H9 (cell line): ENCODE results near the gene ARHGAP15. TPM values are rescaled to one million over a fixed set of nuclear protein-coding genes. Genes with fewer than 3 reads are reported as not detected.

ENCODE experiments used
- DNase-seq: peaks from one replicate; pipeline ENCODE4 v3.0.0-alpha.2; 2017
- H2AFZ ChIP-seq: one replicate; pipeline ENCODE4 v1.6.1; 2013; ENCODE audit warnings: mild to moderate bottlenecking, low read length, control low read depth, moderate library complexity
- H2AK5ac ChIP-seq: 2 replicates; pipeline ENCODE4 v1.6.1; 2013; ENCODE audit warnings: low read length, control low read depth, mixed read lengths; ENCODE audit not compliant: insufficient read length
- H2BK120ac ChIP-seq: one replicate; pipeline ENCODE4 v1.6.1; 2013; ENCODE audit warnings: low read depth, mild to moderate bottlenecking, low read length, control low read depth, inconsistent platforms; ENCODE audit not compliant: poor library complexity, severe bottlenecking
- H2BK12ac ChIP-seq: 2 replicates; pipeline ENCODE4 v1.6.1; 2013; ENCODE audit warnings: low read length, control low read depth, mixed read lengths, low read depth; ENCODE audit not compliant: insufficient read length
- H2BK15ac ChIP-seq: 2 replicates; pipeline ENCODE4 v1.6.1; 2013; ENCODE audit warnings: low read depth, low read length, control low read depth
- H2BK20ac ChIP-seq: one replicate; pipeline ENCODE4 v1.6.1; 2013; ENCODE audit warnings: low read depth, mild to moderate bottlenecking, low read length, control low read depth, inconsistent platforms; ENCODE audit not compliant: poor library complexity, severe bottlenecking
- H2BK5ac ChIP-seq: 2 replicates; pipeline ENCODE4 v1.6.1; 2013; ENCODE audit warnings: low read length, control low read depth, mixed read lengths; ENCODE audit not compliant: insufficient read length
- H3K14ac ChIP-seq: 2 replicates; pipeline ENCODE4 v1.6.1; 2013; ENCODE audit warnings: low read length, control low read depth; ENCODE audit not compliant: insufficient read depth
- H3K18ac ChIP-seq: 2 replicates; pipeline ENCODE4 v1.6.1; 2013; ENCODE audit warnings: low read depth, mild to moderate bottlenecking, mixed read lengths, low read length, control low read depth; ENCODE audit not compliant: insufficient read length
- H3K23ac ChIP-seq: 2 replicates; pipeline ENCODE4 v1.6.1; 2013; ENCODE audit warnings: low read length, control low read depth, mixed read lengths, low read depth; ENCODE audit not compliant: insufficient read length
- H3K23me2 ChIP-seq: 2 replicates; pipeline ENCODE4 v1.6.1; 2013; ENCODE audit warnings: low read depth, mild to moderate bottlenecking, mixed read lengths, low read length, control low read depth; ENCODE audit not compliant: insufficient read length, poor library complexity, severe bottlenecking
- H3K27ac ChIP-seq: 2 replicates; pipeline ENCODE4 v1.5.1; 2013; ENCODE audit warnings: low read length, control low read depth, mixed read lengths, low read depth; ENCODE audit not compliant: insufficient read length
- H3K27me3 ChIP-seq: 2 replicates; pipeline ENCODE4 v1.6.1; 2013; ENCODE audit warnings: low read length, control low read depth, inconsistent platforms; ENCODE audit not compliant: insufficient read depth
- H3K4ac ChIP-seq: 2 replicates; pipeline ENCODE4 v1.6.1; 2013; ENCODE audit warnings: low read depth, mild to moderate bottlenecking, control low read depth, inconsistent platforms, low read length, moderate library complexity
- H3K4me1 ChIP-seq: 2 replicates; pipeline ENCODE4 v1.6.1; 2013; ENCODE audit warnings: low read length, control low read depth, inconsistent platforms; ENCODE audit not compliant: insufficient read depth
- H3K4me2 ChIP-seq: 2 replicates; pipeline ENCODE4 v1.6.1; 2013; ENCODE audit warnings: low read length, control low read depth, mixed read lengths; ENCODE audit not compliant: insufficient read length, insufficient read depth
- H3K56ac ChIP-seq: 2 replicates; pipeline ENCODE4 v1.6.1; 2013; ENCODE audit warnings: low read depth, mild to moderate bottlenecking, mixed read lengths, low read length, control low read depth; ENCODE audit not compliant: insufficient read length
- H3K79me1 ChIP-seq: 2 replicates; pipeline ENCODE4 v1.6.1; 2013; ENCODE audit warnings: low read depth, mild to moderate bottlenecking, moderate library complexity, low read length, control low read depth, inconsistent platforms; ENCODE audit not compliant: insufficient read depth, poor library complexity, severe bottlenecking
- H3K79me2 ChIP-seq: 2 replicates; pipeline ENCODE4 v1.6.1; 2013; ENCODE audit warnings: low read length, control low read depth, inconsistent platforms; ENCODE audit not compliant: insufficient read depth
- H3K9ac ChIP-seq: 2 replicates; pipeline ENCODE4 v1.6.1; 2013; ENCODE audit warnings: low read length, control low read depth, mixed read lengths; ENCODE audit not compliant: insufficient read length; ENCODE audit errors: extremely low read depth
- H3K9me3 ChIP-seq: one replicate; pipeline ENCODE4 v1.6.1; 2013; ENCODE audit warnings: low read depth, low read length, inconsistent platforms; ENCODE audit not compliant: control insufficient read depth
- H3T11ph ChIP-seq: one replicate; pipeline ENCODE4 v1.6.1; 2013; ENCODE audit warnings: mild to moderate bottlenecking, low read length, control low read depth, inconsistent platforms
- H4K20me1 ChIP-seq: one replicate; pipeline ENCODE4 v1.6.1; 2013; ENCODE audit not compliant: control insufficient read depth, insufficient read length, insufficient read depth
- H4K5ac ChIP-seq: 2 replicates; pipeline ENCODE4 v1.6.1; 2013; ENCODE audit warnings: low read depth, mild to moderate bottlenecking, mixed read lengths, low read length, control low read depth; ENCODE audit not compliant: insufficient read length
- H4K8ac ChIP-seq: replicated peaks from 2 replicates; pipeline ENCODE4 v1.6.1; 2013; ENCODE audit warnings: low read length, control low read depth, mixed read lengths, low read depth; ENCODE audit not compliant: insufficient read length
- H4K91ac ChIP-seq: 2 replicates; pipeline ENCODE4 v1.6.1; 2013; ENCODE audit warnings: low read depth, mild to moderate bottlenecking, moderate library complexity, mixed read lengths, low read length, control low read depth; ENCODE audit not compliant: insufficient read length
- H3K27ac Mint-ChIP-seq, 3 experiments: 2 replicates in 2 of 3; 3 replicates in 1 of 3; pipeline ENCODE4 v1.8.0; 2020 to 2021; ENCODE audit warnings: mixed read lengths in 3 of 3, mild to moderate bottlenecking in 1 of 3, moderate library complexity in 1 of 3
- H3K27me3 Mint-ChIP-seq: 2 replicates; pipeline ENCODE4 v1.8.0; 2021; ENCODE audit warnings: low read depth, mild to moderate bottlenecking, moderate library complexity, mixed read lengths
- H3K36me3 Mint-ChIP-seq, 3 experiments: 2 replicates in 2 of 3; 3 replicates in 1 of 3; pipeline ENCODE4 v1.8.0; 2020 to 2021; ENCODE audit warnings: low read depth in 3 of 3, mixed read lengths in 3 of 3; ENCODE audit not compliant: insufficient read depth in 1 of 3
- H3K4me1 Mint-ChIP-seq, 2 experiments: 2 replicates each; pipeline ENCODE4 v1.8.0; 2020; ENCODE audit warnings: mixed read lengths in 2 of 2
- H3K4me3 Mint-ChIP-seq, 2 experiments: 2 replicates in 1 of 2; 3 replicates in 1 of 2; pipeline ENCODE4 v1.8.0; 2020 to 2021; ENCODE audit warnings: mild to moderate bottlenecking in 2 of 2, mixed read lengths in 2 of 2, moderate library complexity in 1 of 2
- H3K9me3 Mint-ChIP-seq, 2 experiments: 2 replicates in 1 of 2; 3 replicates in 1 of 2; pipeline ENCODE4 v1.8.0; 2020; ENCODE audit warnings: mild to moderate bottlenecking in 2 of 2, mixed read lengths in 2 of 2, moderate library complexity in 1 of 2
- CTCF ChIP-seq: fragments of 200-600 bp; sonication (generic); conservative IDR thresholded peaks from 3 replicates; pipeline ENCODE4 v1.8.0; 2021; ENCODE audit warnings: antibody characterized with exemption, mild to moderate bottlenecking
- WGBS: extraction: QIAGEN DNeasy Blood & Tissue Kit; methylation state at CpG from one replicate; pipeline ENCODE4 v1.1.7; 2013; ENCODE audit warnings: missing lambda C conversion rate, low lambda C conversion rate, mixed read lengths; ENCODE audit not compliant: insufficient read length; ENCODE audit errors: extremely low coverage; 5-methylcytosine and 5-hydroxymethylcytosine counted together
- total RNA-seq: library from RNA; stranded (reverse); gene quantifications from 2 replicates; pipeline ENCODE4 v1.2.1, GENCODE V29; 2021

Gene ARHGAP15
- total RNA-seq, 1 experiment from 2014 or later, result not detected

GRCh38 chr2:143489145-143489544, 359.9 kb downstream of the ARHGAP15 start:
- no peak for DNase-seq
- H4K8ac ChIP-seq, result no peak overlapping the region
- Mint-ChIP-seq H3K27ac (no peak overlapping the region), H3K27me3 (no peaks in the 10 kb centered on the region; the same call in 1 of the 2 replicates), H3K9me3 (no peaks in the 10 kb centered on the region; a peak in 2 of 5 replicates), H3K4me3 (no peak overlapping the region), H3K4me1 (no peaks in the 10 kb centered on the region), H3K36me3 (0 out of 7 replicates have a peak, but pooled peaks cover 0 to 3% (median 0%) of the 10 kb centered on the region in 3 experiments)
- H3K23me2 ChIP-seq, result no peaks in the 10 kb centered on the region
- WGBS, result no CpG with 5 or more reads among the region's 3 CpGs
- no peak overlapping the region for H2BK5ac ChIP-seq
- H3K14ac ChIP-seq, result no peak overlapping the region
- no peak overlapping the region for H2BK12ac ChIP-seq
- no peak overlapping the region for H3K23ac ChIP-seq
- no peak overlapping the region for H2BK15ac ChIP-seq
- H3K18ac ChIP-seq, result no peak overlapping the region
- H4K91ac ChIP-seq, result no peak overlapping the region
- H3K27ac ChIP-seq, result no peak overlapping the region
- H3K4me1 ChIP-seq, result no peaks in the 10 kb centered on the region
- H3K4me2 ChIP-seq, result no peak overlapping the region
- H3K4ac ChIP-seq, result no peak overlapping the region
- no peaks in the 10 kb centered on the region for H3K27me3 ChIP-seq
- H4K20me1 ChIP-seq, result no peaks in the 10 kb centered on the region
- no peak for TF ChIP-seq CTCF
- no peak overlapping the region for H4K5ac ChIP-seq
- no peaks in the 10 kb centered on the region for H3K79me2 ChIP-seq
- H2AFZ ChIP-seq, result no peak overlapping the region
- no peak overlapping the region for H3T11ph ChIP-seq
- no peak overlapping the region for H2AK5ac ChIP-seq
- H2BK20ac ChIP-seq, result no peak overlapping the region
- H2BK120ac ChIP-seq, result no peak overlapping the region
- H3K9ac ChIP-seq, result no peak overlapping the region
- no peak overlapping the region for H3K56ac ChIP-seq
- H3K79me1 ChIP-seq, result no peaks in the 10 kb centered on the region
- no peaks in the 10 kb centered on the region for H3K9me3 ChIP-seq
